RWPE1 (cell line): ENCODE results near the gene PPP2R2B.

ENCODE experiments used
- CTCF ChIA-PET: fragments of 350-600 bp; sonication (Branson Sonifier 250); formaldehyde crosslinking; extraction: SDS; loops from one replicate; lab custom pipeline; 2021; lab: Yijun Ruan, JAX
- POLR2A ChIA-PET: fragments of 400-600 bp; formaldehyde crosslinking; extraction: SDS; loops from one replicate; lab custom pipeline; 2020; ENCODE audit warnings: antibody characterized with exemption; ENCODE audit not compliant: low non-redundant PET; lab: Yijun Ruan, JAX
- DNase-seq: peaks from one replicate; pipeline ENCODE4 v3.0.0; 2012; ENCODE audit warnings: low spot score
- H3K27ac ChIP-seq: fragments of 450-650 bp; 2 replicates; pipeline ENCODE4 v1.5.1; 2017
- TF ChIP-seq, protein P1 (sequence below): fragments of 450-650 bp; conservative IDR thresholded peaks from 2 replicates; pipeline ENCODE4 v1.5.1; 2017; ENCODE audit warnings: low read depth, mild to moderate bottlenecking

PPP2R2B gene

GRCh38 chr5:146866263-146866662 is 12.3 kb downstream of the PPP2R2B start:
- TF ChIP-seq, protein P1, sequence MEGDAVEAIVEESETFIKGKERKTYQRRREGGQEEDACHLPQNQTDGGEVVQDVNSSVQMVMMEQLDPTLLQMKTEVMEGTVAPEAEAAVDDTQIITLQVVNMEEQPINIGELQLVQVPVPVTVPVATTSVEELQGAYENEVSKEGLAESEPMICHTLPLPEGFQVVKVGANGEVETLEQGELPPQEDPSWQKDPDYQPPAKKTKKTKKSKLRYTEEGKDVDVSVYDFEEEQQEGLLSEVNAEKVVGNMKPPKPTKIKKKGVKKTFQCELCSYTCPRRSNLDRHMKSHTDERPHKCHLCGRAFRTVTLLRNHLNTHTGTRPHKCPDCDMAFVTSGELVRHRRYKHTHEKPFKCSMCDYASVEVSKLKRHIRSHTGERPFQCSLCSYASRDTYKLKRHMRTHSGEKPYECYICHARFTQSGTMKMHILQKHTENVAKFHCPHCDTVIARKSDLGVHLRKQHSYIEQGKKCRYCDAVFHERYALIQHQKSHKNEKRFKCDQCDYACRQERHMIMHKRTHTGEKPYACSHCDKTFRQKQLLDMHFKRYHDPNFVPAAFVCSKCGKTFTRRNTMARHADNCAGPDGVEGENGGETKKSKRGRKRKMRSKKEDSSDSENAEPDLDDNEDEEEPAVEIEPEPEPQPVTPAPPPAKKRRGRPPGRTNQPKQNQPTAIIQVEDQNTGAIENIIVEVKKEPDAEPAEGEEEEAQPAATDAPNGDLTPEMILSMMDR = no peak
- no peak overlapping the region for H3K27ac ChIP-seq
- CTCF ChIA-PET = interaction anchor here (0.6 kb wide), 2 partner anchors 11 to 289 kb away, joined by 3 to 4 read pairs; no protein-coding TSS in a partner anchor
- POLR2A ChIA-PET = no interaction called here
- no peak for DNase-seq

- ChIA-PET CTCF (interaction anchor here (0.6 to 0.7 kb wide), 4 partner anchors 9 to 316 kb away, joined by 3 to 7 read pairs (median 4); no protein-coding TSS in a partner anchor), POLR2A (no interaction called here)
- TF ChIP-seq, protein P1 = no peak
- no peak overlapping the region for H3K27ac ChIP-seq
- DNase-seq = no peak
Measured at GRCh38 chr5:146862641-146863040, 15.9 kb downstream of the PPP2R2B start.

- no peak for DNase-seq
- TF ChIP-seq, protein P1 = no peak
- ChIA-PET CTCF (interaction anchor here (0.7 kb wide), 1 partner anchor 18 kb away, joined by 5 read pairs; no protein-coding TSS in a partner anchor), POLR2A (no interaction called here)
- H3K27ac ChIP-seq = no peak overlapping the region
Measured at GRCh38 chr5:146860213-146860893, 18.2 kb downstream of the PPP2R2B start.

GRCh38 chr5:146852089-146852488 is 26.5 kb downstream of the PPP2R2B start:
- POLR2A ChIA-PET = no interaction called here

GRCh38 chr5:146851133-146851532 is 27.4 kb downstream of the PPP2R2B start:
- TF ChIP-seq, protein P1 = no peak
- DNase-seq = no peak
- POLR2A ChIA-PET = no interaction called here
- CTCF ChIA-PET = no interaction called here
- H3K27ac ChIP-seq = no peak overlapping the region

More at GRCh38 chr5:146852089-146852488, 26.5 kb downstream of the PPP2R2B start:
- CTCF ChIA-PET = interaction anchor here (0.6 kb wide), 1 partner anchor 361 kb away, joined by 3 read pairs; no protein-coding TSS in a partner anchor
- TF ChIP-seq, protein P1 = no peak
- DNase-seq = no peak
- no peak overlapping the region for H3K27ac ChIP-seq

- no peak for DNase-seq
- ChIA-PET POLR2A (no interaction called here), CTCF (no interaction called here)
- TF ChIP-seq, protein P1 = no peak
- no peak overlapping the region for H3K27ac ChIP-seq
Measured at GRCh38 chr5:146849694-146850303, 28.8 kb downstream of the PPP2R2B start.
